Measurements from ENCODE around the gene CYP27A1.

CYP27A1 gene

DNA sequence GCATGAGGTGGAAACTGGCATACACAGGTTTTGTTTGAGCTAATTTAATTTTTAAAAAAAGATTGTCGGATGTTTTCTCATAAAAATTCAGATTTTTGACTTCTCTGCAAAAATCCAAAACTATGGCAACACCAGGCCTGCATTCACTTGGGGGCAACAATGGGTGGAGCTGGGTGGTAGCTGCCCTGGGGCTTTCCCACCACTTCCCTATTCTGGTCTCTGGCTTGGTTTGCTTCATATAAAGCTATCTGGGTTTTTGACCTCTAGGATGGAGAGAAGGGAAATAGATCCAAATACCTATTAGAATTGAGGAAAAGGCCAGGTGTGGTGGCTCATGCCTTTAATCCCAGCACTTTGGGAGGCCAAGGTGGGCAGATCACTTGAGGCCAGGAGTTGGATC is 5.5 kb upstream of the CYP27A1 start:
- DNase-seq: no peak

DNA sequence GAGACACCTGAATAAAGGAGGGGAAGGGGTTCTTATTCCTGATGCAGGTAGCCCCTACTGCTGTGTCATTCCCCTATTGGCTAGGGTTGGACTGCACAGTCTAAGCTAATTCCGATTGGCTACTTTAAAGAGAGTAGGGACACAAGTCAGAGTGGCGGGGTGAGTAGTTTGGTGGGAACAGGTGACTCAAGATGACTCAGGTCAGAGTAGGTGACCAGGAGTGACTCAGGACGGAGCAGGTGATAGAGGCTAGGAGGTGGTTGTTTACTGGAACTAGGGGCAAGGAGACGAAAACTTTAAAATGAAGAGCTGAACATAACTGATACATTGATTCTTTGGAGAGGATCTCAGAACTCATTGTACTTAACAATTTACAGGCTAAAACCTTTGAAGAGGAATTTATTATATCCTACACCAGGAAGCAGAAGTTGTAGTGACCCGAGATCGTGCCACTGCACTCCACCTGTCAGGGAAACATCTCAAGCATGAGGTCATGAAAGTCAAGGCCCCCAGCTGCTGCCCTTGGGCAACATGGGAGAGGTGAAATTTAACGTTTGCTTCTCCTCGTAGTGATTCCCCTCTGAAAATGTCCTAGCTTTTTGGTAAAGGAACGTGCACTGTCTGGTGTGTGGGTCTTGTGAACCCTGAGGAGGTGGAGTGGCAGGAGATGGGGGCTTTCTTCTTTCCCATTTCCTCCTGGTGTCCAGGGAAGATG is 4.5 kb upstream of the CYP27A1 start:
- DNase-seq: no peak

DNA sequence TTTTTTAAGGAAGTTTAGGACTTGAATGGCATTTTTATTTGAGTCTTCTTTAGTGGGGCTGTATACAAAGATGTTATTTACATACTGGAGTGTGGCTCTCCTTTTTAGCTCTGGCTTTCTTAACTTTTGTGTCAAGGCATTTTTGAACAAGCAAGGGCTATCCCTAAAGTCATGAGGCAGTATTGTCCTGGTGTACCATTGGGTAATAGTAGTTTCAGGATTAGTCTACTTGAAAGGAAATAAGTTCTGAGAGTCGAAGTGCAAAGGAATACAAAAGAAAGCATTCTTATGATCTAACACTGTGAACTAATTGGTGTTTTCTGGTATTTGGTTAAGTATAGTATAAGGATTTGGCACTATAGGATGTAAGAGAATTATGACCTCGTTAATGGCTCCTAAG is 1.9 kb upstream of the CYP27A1 start:
- no peak for DNase-seq

DNA sequence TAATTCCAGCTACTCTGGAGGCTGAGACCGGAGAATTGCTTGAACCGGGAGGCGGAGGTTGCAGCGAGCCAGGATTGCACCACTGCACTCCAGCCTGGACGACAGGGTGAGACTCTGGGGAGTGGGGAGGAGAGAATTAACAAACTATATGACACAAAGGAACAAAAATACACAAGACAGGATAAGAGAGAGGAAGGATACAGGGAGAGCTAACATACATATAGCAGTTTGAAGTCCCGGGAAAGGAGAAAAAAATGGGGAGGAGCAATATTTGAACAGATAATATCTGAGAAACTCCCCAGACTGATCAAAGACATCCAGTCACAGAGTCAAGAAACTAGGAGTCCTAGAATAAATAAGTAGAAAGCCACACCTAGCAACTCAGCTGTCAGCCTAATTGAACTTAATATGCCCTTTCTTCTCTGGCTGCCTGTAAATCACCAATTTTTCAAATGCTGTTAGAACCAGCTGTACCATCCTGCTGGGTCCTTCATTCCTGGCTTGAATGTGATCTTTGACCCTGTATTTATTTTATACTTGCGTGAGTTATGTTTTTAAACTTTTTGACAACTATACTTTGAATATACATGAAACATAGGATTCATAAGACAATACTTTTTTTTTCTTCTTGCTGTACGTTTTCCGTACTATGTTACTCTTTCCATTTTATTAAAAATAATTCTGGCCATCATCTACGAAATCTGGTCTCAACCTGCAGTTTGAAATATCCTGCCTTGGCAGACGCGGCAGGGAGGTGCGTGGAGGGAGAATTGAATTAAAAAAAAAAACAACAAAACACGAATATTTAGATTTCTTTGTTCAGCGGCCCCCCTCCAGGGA is 876 bp upstream of the CYP27A1 start:
- no peak for DNase-seq

DNA sequence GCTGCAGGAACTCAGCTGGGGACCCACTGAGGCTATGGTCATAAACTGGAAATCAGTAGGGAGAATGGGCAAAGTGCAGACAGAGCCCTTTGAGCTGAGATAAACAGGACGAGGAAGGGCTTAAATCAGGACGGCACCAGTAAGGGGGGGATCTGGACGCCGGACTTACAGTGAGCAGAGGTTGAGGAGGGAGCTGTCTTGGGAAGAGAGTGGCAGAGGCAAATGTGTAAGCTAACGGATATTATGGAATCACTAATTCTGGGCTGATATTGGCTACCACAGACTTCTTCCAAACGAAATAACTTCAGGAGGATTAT is 539 bp downstream of the CYP27A1 start:
- no peak for DNase-seq

DNA sequence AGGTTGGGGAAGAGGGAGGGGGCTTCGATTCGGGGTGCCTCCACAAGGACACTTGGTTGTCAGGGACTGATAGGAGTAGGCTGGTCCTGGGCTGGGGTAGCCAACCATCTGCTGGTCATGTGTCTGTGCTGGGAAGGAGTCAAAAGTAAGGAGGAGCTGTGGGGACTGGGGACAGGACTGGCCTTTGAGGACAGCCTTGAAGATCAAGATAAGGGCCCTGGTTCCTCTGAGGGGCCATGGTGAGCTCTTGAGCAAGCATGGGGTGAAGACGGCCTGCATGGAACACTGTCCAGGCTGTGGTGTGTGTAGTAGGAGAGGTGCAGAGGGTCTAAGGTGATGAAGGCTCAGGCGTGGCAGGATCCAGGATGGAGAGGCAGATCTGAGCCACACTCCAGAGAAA is 1.7 kb downstream of the CYP27A1 start:
- no peak for DNase-seq

DNA sequence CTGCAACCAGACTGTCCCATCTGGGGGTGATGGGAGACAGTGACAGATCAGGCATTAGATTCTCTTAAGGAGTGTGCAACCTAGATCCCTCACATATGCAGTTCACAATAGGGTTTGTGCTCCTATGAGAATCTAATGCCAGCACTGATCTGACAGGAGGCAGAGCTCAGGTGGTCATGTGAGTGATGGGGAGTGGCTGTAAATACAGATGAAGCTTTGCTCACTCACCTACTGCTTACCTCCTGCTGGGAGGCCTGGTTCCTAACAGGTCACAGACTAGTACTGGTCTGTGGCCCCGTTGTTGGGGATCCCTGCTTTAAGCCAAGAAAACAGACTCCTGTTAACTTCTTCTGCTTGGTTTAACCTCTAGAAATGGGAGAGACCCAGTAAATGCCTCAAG is 3.2 kb downstream of the CYP27A1 start:
- DNase-seq: no peak

DNA sequence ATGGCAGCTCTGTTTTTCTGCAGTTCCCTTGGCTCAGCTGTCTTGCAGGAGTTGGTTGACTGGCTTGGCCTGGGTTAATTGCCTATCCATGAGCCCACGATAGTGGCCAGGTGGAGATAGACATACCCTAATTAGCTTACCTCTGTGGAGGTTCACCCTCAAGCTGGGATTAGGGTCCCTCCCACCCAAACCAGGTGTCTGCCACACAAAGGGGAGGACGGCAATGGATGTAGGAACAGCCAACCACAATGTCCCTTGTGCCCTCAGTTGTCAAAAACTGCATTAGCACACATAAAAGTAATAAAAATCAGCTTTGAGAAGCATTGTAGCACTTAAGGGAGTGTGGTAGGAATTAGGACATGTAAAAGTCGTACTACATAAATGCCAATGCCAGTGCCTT is 4.2 kb downstream of the CYP27A1 start:
- no peak for DNase-seq

DNA sequence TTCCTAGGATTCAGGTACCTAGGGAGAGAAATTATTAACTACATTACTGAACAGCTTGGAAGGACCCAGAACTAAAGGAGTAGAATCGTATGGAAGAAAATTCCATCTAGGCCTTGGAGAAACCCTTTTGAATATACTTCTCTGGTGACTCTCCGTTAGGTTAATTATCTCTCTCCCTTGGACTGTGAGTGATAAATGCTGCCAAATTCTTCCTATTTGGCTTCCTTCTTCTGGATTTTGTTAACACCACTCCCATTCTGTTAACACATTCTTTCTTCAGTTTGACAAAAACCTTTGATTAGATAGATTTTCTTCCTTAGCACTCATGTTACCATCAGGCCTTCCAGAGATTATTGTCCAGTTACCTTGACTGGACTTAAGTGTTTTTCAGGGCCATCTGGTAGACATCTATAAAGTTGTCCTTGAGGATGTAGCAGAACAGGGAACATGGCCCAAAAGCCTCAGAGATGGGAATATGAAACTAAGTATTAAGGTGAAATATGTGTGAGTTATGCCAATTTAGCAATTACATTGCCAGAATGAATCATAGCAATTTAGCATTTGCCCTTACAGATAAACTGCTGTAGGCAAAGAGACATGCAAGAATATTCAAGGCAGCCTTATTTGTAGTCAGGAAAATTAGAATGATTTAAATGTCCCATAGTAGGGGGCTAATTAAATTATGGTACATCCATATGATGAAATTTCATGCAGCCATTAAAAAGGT is 6.7 kb downstream of the CYP27A1 start:
- DNase-seq: no peak

DNA sequence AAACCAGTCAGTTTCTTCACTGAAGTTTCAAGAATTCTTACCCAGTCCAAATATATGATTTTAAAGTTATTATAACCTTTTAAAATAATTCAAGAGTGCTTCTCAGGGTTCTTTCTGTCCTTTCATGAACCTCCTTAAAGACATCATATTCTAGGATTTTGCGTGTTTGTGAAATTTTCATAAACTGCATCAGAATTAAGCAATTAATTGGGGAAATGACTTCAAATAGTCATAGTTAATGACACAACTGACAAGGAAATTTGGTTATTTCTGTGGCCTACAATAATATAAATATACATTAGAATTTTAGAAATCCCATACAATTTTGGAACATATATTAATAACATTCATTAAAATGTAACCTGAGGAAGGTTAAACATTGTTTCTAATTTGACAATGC is 10.5 kb downstream of the CYP27A1 start:
- DNase-seq: no peak

DNA sequence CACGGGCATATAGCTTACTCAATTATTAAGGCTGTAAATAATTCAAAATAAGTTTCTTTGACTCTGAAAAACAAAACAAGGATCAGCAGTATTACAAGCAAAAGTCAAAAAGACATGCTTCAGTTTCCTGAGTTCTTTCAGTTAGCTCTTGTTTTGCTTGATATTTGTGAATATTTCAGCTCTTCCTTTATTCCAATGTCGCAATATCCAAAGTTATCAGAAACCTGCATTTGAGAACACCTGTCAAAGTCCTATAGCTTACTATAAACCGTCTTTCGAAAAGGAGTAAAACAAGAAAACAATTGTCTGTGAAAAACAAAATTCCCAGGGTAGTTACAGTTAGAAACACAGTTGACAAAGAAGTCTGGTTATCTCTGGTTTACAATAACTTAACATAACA is 14.7 kb downstream of the CYP27A1 start:
- DNase-seq: no peak

DNA sequence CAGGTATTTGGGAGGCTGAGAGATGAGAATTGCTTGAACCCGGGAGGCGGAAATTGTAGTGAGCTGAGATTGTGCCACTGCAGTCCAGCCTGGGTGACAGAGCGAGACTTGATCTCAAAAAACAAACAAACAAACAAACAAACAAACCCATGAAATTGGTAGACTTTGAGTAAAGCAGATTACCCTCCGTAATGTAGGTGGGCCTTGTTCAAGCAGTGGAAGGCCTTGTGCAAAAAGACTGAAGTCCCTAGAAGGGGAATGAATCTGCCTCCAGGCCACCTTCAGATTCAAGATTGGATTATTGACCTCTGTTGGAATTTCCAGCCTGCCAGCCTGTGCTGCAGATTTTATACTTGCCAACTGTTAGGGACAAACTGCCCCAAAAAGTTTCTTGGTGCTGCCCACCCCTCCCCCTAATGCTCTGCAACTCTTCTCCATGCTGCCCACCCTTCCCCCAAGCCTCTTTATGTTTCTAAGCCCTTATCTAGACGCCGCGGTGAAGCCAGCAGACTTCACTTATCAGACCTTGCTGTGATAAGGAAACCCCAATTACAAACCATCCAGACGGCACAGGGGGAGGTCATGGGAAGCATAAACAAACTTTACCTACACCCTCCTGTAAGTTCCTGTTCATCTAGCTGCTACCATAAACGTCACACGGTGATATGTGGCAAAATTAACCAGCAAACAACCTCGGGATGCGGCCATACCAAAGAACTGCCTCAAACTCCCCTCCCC is 17.0 kb downstream of the CYP27A1 start:
- DNase-seq: no peak

DNA sequence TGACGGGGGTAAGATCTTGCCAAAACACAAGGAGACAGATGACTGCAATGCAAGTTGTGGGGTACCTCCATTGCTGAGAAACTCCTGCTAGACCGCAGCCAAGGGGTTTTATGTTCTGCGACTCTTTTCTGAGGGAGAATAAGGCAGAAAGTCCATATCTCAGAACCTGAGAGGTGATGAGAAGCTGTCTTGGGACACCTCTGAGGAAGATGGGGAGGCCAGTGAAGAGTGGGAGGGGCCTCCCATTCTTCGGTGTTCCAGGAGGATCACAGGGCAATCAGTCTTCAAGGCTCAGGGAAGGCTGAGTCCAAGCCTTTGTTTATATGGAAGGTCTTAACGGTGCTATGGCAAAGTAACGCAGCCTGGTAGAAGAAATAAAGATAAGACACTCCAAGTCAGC is 18.0 kb downstream of the CYP27A1 start:
- no peak for DNase-seq

DNA sequence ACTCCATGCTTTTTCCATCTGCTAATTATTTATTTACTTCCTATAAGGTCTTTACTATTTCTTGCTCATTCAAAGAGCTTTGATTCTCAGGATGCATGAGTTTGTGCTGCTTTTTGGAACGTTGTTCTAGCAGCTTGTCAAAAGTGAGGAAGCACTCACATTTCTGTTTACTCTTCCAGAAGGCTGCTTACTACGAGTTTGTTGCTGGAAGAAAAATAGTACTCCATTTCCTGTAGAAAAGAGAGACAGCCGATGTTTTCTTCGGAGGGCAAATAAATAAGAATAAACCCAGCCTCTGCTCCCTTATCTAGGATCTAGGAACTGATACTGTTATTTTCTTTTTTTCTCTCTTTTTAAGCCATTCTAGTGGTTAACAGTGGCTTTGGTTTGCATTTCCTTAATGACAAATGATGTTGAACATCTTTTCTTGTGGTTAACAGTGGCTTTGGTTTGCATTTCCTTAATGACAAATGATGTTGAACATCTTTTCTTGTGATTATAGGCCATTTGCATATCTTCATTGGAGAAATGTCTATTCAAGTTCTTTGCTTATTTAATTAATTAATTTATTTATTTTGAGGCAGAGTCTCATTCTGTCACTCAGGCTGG is 20.5 kb downstream of the CYP27A1 start:
- no peak for DNase-seq

DNA sequence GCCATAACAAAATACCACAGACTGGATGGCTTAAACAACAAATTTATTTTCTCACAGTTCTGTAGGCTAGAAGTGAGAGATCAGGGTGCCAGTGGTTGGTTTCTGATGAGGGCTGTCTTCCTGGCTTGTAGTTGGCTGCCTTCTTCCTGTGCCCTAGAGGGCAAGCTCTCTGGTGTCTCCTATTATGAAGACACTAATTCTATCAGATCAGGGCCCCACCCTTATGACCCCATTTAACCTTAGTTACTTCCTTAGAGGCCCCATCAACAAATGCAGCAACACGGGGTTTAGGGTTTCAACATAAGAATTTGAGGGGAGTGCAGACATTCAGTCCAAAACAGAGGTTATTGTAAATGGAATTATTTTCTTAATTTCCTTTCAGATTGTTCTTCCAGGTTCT is 22.9 kb downstream of the CYP27A1 start:
- DNase-seq: no peak

DNA sequence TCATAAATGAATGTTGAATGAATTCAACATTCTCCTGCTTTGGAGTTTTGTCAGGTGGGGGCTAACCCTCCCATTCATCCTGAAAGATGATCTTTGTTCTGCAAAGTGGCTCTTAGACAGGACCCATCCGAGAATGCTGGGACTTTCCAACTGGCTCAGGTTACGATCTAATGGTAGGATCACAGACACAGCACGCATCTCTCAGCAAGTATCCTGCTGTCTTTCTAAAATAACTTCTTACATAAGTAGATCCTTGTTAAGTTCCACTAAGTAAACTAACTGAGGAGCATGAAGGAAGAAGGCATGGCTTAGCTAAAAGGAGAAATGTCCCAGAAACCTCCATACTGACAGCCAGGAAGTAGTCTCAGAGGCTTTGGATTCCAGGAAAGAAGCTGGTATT is 23.7 kb downstream of the CYP27A1 start:
- no peak for DNase-seq

DNA sequence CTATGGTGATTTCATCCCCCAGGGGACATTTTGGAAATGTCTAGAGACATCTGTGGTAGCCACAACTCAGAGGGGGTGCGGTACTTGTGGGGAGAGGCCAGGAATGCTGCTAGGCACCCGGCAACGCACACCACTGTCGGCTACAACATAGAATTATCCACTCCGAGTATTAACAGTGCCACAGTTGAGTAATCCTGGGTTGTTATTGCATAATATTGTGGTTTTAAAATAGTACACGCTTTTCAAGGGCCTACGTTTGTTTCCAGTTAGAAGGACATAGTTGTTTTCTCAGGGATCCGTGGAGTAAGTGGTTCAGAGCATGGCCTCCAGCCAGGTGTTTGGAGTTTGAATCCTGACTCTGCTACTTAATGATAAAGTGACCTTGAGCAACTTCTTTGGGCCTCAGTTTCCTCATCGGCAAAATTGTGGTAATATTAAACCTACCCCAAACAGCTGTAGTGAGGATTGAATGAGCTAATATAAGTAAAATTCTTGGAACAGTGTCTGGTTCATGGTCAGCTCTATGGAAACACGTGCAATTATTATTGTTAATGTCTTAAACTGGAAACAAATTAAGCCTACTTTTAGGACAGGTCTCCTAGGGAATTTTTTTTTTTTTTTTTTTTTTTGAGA is 24.5 kb downstream of the CYP27A1 start:
- DNase-seq: no peak

DNA sequence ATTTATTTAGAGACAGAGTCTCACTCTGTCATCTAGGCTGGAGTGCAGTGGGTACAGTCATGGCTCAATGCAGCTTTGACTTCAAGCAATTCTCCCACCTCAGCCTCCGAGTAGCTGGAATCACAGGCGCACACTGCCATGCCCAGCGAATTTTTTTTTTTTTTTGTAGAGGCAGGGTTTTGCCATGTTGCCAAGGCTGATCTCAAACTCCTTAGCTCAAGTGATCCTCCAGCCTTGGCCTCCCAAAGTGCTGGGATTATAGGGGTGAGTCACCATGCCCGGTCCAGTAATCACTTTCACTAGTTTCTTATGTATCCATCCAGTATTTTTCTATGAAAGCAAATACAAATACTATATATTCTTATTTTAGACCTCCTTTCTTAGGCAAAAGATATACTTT is 25.7 kb downstream of the CYP27A1 start:
- no peak for DNase-seq

DNA sequence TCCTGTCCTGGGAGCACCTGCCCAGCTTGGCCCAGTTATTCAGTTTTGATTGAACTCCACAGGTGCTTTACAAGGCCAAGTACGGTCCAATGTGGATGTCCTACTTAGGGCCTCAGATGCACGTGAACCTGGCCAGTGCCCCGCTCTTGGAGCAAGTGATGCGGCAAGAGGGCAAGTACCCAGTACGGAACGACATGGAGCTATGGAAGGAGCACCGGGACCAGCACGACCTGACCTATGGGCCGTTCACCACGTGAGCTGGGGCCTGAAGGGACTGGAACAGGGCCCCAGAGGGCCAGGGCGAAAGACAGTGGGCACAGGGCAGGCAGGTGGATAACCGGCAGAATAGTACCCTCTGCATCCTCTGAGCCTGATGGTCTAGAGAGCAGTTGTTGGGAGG is 27.6 kb downstream of the CYP27A1 start:
- no peak for DNase-seq

DNA sequence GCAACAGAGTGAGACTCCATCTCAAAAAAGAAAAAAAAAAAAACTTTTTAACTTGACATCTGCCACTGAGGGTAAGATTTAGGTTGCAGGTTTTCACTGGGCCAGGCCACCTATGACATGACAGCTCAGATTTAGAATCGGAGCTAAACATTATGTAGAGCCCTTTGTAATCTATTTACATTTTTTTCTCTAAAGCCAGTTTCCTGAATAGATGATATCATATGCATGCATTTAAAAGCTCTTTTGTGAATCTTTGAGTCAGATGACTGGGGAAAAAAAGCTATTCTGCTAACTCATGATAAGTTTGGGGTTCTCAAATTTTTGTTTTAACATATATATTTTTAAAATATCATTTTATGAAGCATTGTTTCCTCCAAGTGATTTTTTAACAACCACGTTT is 28.3 kb downstream of the CYP27A1 start:
- no peak for DNase-seq

DNA sequence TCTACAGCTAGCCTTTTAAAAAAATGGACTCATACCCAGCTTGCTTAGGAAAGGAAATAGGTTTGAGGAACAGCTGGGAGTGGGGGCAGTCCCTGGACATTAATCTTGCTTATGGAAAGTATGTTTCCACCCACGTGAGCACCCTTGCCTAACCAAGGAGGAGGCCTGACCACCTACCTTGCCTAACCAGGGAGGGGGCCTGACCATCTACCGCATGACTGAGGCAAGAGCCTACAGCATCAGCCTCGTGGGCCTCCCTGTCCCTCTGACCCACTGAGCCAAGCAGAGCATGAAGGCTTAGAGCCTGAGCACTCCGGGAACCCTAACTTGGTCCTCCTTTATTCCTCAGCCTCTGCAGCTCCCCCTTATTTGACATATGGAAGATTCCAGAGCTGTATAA is 29.4 kb downstream of the CYP27A1 start:
- DNase-seq: no peak

DNA sequence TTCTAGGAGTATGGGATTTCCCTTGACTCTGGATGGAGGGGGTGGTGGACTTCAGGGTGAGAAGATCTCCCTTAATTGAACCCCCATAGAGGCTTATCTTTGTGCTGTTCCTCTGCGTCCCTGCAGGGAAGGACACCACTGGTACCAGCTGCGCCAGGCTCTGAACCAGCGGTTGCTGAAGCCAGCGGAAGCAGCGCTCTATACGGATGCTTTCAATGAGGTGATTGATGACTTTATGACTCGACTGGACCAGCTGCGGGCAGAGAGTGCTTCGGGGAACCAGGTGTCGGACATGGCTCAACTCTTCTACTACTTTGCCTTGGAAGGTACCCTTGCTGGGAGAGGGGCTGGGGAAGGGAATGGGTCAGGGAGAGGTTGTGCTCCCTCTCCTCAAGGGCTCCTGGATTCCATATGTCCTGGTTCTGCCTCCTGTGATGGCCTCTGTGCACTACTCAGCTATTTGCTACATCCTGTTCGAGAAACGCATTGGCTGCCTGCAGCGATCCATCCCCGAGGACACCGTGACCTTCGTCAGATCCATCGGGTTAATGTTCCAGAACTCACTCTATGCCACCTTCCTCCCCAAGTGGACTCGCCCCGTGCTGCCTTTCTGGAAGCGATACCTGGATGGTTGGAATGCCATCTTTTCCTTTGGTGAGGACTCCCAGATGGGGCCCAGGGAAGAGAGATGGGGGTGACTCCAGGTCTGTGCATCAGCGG is 30.3 kb downstream of the CYP27A1 start:
- DNase-seq: no peak

Data from stimulated activated CD4-positive, alpha-beta T cell treated with anti-CD3 and anti-CD28 coated beads, Interleukin-4, amount 100 ng/mL, for 1 hour (primary cell).